ENCODE measurements around the gene S100PBP. TPM values are rescaled to one million over a fixed set of nuclear protein-coding genes. Genes with fewer than 3 reads are reported as not detected.

Gene S100PBP
- polyA plus RNA-seq, 1 of the 3 experiments (the other 2 are of a cell fraction) = 13.2 TPM

DNA sequence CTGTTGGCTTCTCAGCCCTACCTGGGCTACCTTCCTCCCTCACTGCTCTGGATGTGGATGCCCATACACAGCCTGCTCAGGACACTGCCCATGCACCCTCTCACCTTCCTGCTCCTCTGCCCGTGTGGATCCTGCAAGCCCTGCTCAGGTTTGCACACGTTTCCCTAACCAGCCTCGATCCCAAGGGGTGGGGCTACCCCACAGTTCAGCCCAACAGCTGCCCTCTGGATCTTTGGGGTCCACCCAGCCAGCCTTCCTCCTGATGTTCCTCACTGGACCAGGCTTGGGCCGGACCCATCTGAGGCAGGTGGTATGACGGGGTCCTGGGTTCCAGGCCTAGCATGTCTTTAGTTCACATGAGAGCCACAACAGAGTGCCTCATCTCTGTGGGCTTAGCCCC, 79.0 kb downstream of the S100PBP start (continued):
- TF ChIP-seq USF2 (IDR thresholded peaks at IDR 0.05; ENCODE audit: borderline replicate concordance, low read depth, low read length) (no peak), EZH2phosphoT487 (IDR thresholded peaks at IDR 0.05; ENCODE audit: borderline replicate concordance, low read depth) (no peak), TAF1 (IDR thresholded peaks at IDR 0.05; ENCODE audit: borderline replicate concordance, low read depth, low read length) (no peak), RXRA (IDR thresholded peaks at IDR 0.05; ENCODE audit: borderline replicate concordance, low read depth) (no peak)

GRCh38 chr1:32897082-32898049, 79.9 kb downstream of the S100PBP start:
- Histone ChIP-seq H4K20me1 (ENCODE audit: insufficient read depth) (no peaks in the 10 kb centered on the region), H3K9me2 (no peaks in the 10 kb centered on the region), H3K36me3 (replicated peaks in 1 of 2; ENCODE audit: control insufficient read depth in 1 of 2, insufficient read depth in 2 of 2, low read length in 1 of 2) (no peaks in the 10 kb centered on the region), H3K9me3 (no peaks in the 10 kb centered on the region), H3K27me3 (ENCODE audit: insufficient read depth) (peaks cover 3% of the 10 kb centered on the region; the same call in 1 of the 2 replicates), H2AFZ (ENCODE audit: low read depth) (no peak overlapping the region), H3K79me2 (ENCODE audit: insufficient read depth) (no peaks in the 10 kb centered on the region), H3K9ac (no peak overlapping the region), H3K4me1 (ENCODE audit: control insufficient read depth in 1 of 2, insufficient read depth in 2 of 2, low read depth in 1 of 2, low read length in 1 of 2) (peaks cover 0 to 11% of the 10 kb centered on the region in 2 experiments; a peak in 1 of 4 replicates), H3K4me3 (ENCODE audit: low read depth in 2 of 2, low read length in 1 of 2) (no peak overlapping the region), H3F3A (replicated peaks; ENCODE audit: insufficient read depth) (no peaks in the 10 kb centered on the region), H3K27ac (ENCODE audit: low read depth in 2 of 2, low read length in 1 of 2) (no peak overlapping the region), H3K4me2 (no peak overlapping the region)
- WGBS (ENCODE audit: low lambda C conversion rate) = 91% methylated on average over 11 of the region's 11 CpGs
- no peak for TF ChIP-seq GABPA (IDR thresholded peaks at IDR 0.05; ENCODE audit: low read depth)
- no peak for TF ChIP-seq SIN3A (IDR thresholded peaks at IDR 0.05; ENCODE audit: borderline replicate concordance, low read depth, low read length)
- no peak for TF ChIP-seq IRF3 (IDR thresholded peaks at IDR 0.05; ENCODE audit: low read depth, low read length)
- TF ChIP-seq GATA2 (CRISPR knock-in tag; IDR thresholded peaks at IDR 0.05) = no peak
- TF ChIP-seq NRF1 (IDR thresholded peaks at IDR 0.05; ENCODE audit: low read depth, low read length) = no peak
- TF ChIP-seq RAD21 (IDR thresholded peaks at IDR 0.05; ENCODE audit: low read length) = no peak
- TF ChIP-seq, protein P1, sequence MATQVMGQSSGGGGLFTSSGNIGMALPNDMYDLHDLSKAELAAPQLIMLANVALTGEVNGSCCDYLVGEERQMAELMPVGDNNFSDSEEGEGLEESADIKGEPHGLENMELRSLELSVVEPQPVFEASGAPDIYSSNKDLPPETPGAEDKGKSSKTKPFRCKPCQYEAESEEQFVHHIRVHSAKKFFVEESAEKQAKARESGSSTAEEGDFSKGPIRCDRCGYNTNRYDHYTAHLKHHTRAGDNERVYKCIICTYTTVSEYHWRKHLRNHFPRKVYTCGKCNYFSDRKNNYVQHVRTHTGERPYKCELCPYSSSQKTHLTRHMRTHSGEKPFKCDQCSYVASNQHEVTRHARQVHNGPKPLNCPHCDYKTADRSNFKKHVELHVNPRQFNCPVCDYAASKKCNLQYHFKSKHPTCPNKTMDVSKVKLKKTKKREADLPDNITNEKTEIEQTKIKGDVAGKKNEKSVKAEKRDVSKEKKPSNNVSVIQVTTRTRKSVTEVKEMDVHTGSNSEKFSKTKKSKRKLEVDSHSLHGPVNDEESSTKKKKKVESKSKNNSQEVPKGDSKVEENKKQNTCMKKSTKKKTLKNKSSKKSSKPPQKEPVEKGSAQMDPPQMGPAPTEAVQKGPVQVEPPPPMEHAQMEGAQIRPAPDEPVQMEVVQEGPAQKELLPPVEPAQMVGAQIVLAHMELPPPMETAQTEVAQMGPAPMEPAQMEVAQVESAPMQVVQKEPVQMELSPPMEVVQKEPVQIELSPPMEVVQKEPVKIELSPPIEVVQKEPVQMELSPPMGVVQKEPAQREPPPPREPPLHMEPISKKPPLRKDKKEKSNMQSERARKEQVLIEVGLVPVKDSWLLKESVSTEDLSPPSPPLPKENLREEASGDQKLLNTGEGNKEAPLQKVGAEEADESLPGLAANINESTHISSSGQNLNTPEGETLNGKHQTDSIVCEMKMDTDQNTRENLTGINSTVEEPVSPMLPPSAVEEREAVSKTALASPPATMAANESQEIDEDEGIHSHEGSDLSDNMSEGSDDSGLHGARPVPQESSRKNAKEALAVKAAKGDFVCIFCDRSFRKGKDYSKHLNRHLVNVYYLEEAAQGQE (IDR thresholded peaks at IDR 0.05; ENCODE audit: low read depth, low read length) = no peak
- TF ChIP-seq TAF1 (IDR thresholded peaks at IDR 0.05; ENCODE audit: borderline replicate concordance, low read depth, low read length) = no peak
- TF ChIP-seq, protein P2, sequence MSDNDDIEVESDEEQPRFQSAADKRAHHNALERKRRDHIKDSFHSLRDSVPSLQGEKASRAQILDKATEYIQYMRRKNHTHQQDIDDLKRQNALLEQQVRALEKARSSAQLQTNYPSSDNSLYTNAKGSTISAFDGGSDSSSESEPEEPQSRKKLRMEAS (IDR thresholded peaks at IDR 0.05; ENCODE audit: low read depth) = no peak
- no peak for TF ChIP-seq USF2 (IDR thresholded peaks at IDR 0.05; ENCODE audit: borderline replicate concordance, low read depth, low read length)
- no peak for TF ChIP-seq NFIC (IDR thresholded peaks at IDR 0.05; ENCODE audit: borderline replicate concordance)
- no peak for TF ChIP-seq FOSL2 (IDR thresholded peaks at IDR 0.05; ENCODE audit: borderline replicate concordance, low read depth)
- TF ChIP-seq FOXJ3 (CRISPR knock-in tag; IDR thresholded peaks at IDR 0.05) = no peak
- TF ChIP-seq YY1 (IDR thresholded peaks at IDR 0.05; ENCODE audit: low read depth) = no peak
- DNase-seq = peak; percentile 7
- ChIA-PET POLR2A (interaction anchor here (0.6 kb wide), 1 partner anchor 8 kb away, joined by 3 read pairs; no protein-coding TSS in a partner anchor), CTCF (interaction anchor here (0.9 to 3.6 kb wide), 6 partner anchors 11 to 189 kb away, joined by 3 to 19 read pairs (median 4); partner anchors contain the start of gene HPCA)

All from SK-N-SH (cell line).